B cell (primary cell): ENCODE data around the gene MTPN.

ENCODE experiments used
- EZH2 ChIP-seq: IDR thresholded peaks from 2 replicates; pipeline ENCODE4 v1.6.1; 2012; ENCODE audit warnings: borderline replicate concordance, low read depth, mild to moderate bottlenecking, moderate library complexity, low read length; ENCODE audit not compliant: insufficient read depth, poor library complexity, severe bottlenecking
- TF ChIP-seq, protein P1 (sequence below): fragments of 200-600 bp; IDR thresholded peaks from one replicate; pipeline ENCODE4 v1.8.0; 2022; ENCODE audit warnings: antibody characterized with exemption, mild to moderate bottlenecking

DNA sequence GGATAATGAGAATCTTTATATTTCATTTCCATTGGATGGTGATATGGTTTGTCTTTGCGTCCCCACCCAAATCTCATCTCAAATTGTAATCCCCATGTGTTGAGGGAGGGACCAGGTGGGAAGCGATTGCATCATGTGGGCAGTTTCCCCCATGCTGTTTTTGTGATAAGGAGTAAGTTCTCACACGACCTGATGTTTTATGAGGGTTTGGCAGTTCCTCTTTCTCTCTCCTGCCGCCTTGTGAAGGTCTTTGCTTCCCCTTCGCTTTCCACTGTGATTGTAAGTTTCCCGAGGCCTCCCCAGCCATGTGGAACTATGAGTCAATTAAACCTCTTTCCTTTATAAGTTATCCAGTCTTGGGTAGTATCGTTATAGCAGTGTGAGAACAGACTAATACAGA is 59.4 kb downstream of the MTPN start:
- TF ChIP-seq, protein P1, sequence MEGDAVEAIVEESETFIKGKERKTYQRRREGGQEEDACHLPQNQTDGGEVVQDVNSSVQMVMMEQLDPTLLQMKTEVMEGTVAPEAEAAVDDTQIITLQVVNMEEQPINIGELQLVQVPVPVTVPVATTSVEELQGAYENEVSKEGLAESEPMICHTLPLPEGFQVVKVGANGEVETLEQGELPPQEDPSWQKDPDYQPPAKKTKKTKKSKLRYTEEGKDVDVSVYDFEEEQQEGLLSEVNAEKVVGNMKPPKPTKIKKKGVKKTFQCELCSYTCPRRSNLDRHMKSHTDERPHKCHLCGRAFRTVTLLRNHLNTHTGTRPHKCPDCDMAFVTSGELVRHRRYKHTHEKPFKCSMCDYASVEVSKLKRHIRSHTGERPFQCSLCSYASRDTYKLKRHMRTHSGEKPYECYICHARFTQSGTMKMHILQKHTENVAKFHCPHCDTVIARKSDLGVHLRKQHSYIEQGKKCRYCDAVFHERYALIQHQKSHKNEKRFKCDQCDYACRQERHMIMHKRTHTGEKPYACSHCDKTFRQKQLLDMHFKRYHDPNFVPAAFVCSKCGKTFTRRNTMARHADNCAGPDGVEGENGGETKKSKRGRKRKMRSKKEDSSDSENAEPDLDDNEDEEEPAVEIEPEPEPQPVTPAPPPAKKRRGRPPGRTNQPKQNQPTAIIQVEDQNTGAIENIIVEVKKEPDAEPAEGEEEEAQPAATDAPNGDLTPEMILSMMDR: no peak
- no peak for TF ChIP-seq EZH2
